ENCODE measurements around the gene ZNF334. TPM values are rescaled to one million over a fixed set of nuclear protein-coding genes. Genes with fewer than 3 reads are reported as not detected.

ZNF334 gene
- polyA plus RNA-seq, 3 donors, result 26.4 to 44.9 (median 33.6) TPM

DNA sequence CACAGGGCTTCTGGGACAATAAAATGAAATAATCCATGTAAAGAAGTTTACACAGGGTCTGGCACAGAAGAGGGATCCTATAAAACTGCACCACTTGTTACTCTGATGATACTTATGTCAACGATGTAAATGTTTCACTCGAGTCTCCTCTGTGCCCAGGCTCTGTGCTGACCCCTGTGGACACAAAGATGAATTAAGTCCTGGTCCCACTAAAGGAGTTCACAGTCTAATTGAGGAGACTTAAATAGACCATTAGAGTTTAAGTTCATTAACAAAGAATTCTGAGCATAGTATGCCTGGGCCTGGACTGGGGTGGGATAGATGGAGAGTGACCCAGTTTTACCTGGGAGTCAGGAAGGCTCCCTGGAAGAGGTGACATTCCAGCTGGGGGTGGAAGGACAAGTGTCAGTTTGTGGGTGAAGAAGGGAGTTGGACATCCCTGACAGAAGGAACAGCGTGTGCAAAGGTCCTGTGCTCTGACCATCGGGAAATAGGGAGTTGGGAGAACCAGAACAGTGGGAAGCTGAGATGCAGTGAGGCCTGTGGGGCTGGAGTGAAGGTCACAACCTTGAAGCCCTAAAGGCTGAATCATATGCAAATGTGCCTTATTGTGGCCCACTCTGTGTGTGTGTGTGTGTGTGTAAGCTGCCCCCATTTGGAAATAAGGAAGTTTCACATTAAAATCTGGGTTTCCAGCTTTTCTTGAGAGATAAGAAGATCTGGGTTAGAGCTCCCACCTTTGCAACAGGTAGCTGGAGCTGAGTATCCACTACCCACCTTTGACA lies 36.0 kb upstream of the ZNF334 start:
- no peak for DNase-seq (ENCODE audit: extremely low read depth in 1 of 11, low read depth in 9 of 11, low spot score in 4 of 11)

DNA sequence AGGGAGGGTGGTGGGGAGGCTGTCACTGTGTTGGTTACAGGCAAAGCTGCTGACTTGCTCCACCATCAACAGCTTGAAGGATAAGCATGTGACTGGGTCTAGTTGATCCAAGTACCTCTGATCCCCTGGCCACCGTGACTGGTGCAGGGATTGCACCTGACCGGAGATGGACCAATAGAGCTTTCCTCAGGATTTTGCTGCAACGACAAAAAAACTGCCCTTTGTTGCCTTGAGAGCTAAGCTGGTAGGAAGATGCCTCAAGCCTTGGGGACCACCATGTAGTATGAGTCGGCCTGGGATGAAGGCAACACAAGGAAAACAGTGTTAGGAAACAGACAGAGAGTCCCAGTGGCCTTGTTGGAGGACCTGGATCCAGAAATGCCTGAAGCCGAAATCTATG lies 35.3 kb upstream of the ZNF334 start:
- DNase-seq (ENCODE audit: extremely low read depth in 1 of 11, low read depth in 9 of 11, low spot score in 4 of 11), result no peak

DNA sequence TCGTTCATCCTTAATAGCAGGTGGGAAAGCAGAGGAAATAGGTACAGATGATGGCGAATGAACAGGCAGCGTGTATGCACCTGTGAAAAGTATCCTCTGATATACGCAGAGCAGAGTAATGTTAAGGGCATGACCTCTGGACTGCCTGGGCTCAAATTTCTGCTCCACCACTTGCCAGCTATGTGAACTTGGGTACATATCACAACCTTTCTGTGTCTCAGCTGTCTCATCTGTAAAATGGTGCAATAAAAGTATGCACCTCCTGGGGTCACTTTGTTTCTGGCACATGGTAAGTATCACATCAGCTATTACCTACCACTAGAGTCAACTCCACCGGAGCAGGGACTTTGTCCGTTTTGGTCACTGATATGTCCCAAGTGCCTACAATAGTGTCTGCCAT lies 34.6 kb upstream of the ZNF334 start:
- no peak for DNase-seq (ENCODE audit: extremely low read depth in 1 of 11, low read depth in 9 of 11, low spot score in 4 of 11)

DNA sequence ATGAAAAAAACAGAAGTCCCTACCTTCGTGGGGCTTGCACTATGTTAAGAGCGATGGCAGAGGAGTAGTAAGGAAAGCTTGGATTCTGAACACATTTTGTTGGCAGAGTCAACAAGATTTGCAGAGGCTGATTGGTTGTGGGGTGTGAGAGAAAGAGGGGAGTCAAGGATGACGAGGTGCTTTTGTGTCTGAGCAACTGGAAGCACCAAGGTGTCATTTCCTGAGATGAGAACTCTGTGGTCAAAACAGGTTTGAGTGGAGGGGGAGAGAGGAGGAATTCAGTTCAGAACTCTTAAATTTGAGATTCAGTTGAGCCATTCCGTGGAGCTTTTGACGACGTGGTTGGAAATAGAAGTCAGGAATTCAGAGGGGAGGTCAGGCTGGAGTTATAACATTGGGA lies 33.6 kb upstream of the ZNF334 start:
- DNase-seq (ENCODE audit: extremely low read depth in 1 of 11, low read depth in 9 of 11, low spot score in 4 of 11), result no peak

DNA sequence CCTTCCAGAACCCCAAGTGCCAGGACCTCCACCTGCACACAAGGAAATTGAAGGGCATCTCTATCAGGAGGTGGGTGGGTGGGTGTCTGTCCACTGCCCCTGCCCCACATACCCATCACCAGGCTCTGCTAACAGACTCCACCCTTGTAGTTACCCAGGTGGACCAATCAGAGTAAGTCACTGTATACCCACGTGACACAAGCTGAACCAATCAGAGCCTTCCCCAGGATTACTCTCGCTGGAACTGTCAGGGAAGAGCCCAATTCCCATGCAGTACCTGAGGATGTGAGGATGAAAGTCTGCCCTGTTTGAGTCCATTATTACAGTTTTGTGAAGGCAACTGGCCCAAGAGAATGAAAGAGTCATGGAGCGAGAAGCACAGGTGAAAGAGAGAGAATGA lies 32.9 kb upstream of the ZNF334 start:
- no peak for DNase-seq (ENCODE audit: extremely low read depth in 1 of 11, low read depth in 9 of 11, low spot score in 4 of 11)

DNA sequence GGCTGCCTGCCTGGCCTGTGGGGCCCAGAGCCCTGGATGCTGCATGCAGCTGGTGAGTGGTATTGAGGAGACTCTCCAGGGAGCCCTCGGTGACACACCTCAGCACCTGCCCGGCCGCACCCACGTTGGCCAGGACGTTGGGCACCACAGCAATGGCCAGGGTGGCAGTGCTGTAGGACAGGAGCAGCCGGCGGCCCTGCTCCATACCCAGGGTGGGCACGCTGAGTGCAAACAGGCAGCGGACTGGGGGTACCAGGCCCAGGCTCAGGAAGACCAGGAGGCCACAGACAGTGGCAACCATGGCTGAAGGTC lies 32.4 kb upstream of the ZNF334 start:
- DNase-seq (ENCODE audit: extremely low read depth in 1 of 11, low read depth in 9 of 11, low spot score in 4 of 11), result no peak

DNA sequence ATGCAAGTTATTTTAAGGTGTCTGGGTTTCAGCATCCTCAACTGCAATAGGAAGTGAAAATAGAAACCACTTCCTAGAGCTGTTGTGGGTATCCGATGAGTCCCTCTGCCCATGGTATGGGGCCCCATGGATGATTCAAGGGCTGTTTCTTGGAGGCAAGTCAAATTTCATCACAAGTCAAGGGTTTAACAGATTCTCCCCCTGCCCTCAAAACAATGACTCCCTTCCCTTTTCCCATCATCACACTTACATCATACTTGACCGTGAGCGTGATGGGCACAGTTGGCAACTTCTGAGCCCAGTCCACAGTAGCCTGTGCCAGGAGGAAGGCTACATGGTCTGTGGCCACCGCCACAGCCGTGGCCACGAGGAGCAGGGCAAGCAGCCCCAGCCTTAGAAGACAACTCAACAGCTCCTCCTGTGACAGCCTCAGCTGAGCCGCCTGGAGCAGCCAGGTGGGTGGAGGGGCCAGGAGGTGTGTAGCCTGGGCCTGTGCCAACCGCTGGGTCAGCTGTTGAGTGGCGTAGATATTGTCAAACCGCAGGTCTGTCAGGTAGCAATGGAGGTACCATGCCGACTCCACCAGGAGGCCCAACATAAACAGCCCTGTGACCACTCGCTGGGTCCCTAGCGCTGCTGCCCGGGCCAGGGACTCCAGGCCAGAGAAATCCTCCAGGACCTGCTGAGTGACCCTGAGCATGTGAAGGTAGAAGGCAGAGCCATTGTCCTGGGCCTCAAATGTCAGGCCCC lies 31.9 kb upstream of the ZNF334 start:
- no peak for DNase-seq (ENCODE audit: extremely low read depth in 1 of 11, low read depth in 9 of 11, low spot score in 4 of 11)

DNA sequence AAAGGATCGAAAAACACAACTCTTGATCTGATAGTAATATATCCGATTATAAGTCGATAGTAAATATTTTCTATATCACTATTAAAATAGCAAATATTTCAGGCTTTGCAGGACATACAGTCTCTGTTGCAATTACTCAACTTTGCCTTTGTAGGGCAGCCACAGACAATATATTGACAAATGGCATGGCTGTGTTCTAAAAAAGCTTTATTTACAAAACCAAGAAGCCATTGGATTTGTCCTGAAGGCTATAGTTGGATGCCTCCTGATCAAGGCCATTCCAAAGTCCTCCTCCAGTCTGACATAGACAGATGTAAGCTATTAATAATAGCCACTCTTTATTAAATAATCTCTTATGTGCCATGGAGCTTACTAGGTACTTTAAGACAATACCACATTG lies 31.2 kb upstream of the ZNF334 start:
- DNase-seq (ENCODE audit: extremely low read depth in 1 of 11, low read depth in 9 of 11, low spot score in 4 of 11), result no peak

DNA sequence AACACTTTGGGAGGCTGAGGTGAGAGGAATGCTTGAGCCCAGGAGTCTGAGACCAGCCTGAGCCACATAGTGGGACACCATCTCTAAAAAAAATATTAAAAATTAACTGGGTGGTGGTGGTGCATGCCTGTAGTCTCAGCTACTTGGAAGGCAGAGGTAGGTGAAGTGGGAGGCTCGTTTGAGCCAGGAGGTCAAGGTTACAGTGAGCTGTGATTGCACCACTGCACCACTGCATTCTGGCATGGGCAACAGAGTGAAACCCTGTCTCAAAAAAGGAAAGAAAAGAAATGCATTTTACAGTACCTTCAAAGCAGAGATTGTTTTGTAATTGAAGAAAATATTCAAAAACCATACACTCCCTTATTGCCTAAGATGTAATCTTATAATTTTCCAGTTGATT lies 30.6 kb upstream of the ZNF334 start:
- DNase-seq (ENCODE audit: extremely low read depth in 1 of 11, low read depth in 9 of 11, low spot score in 4 of 11), result no peak

DNA sequence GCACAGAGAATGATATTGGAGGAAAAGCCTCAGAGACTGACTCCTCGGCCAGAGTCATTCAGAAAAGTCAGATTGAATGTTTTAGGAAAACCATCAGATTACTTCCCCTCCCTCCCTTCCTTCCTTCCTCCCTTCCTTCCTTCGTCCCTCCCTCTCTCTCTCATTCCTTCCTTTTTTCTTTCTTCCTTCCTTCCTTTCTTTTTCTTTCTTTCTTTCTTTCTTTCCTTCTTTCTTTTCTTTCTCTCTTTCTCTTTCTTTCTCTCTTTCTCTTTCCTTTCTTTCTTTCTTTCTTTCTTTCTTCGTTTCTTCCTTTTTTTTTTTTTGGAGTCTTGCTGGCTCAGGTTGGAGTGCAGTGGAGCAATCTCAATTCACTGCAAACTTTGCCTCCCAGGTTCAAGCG lies 29.7 kb upstream of the ZNF334 start:
- DNase-seq (ENCODE audit: extremely low read depth in 1 of 11, low read depth in 9 of 11, low spot score in 4 of 11), result no peak

DNA sequence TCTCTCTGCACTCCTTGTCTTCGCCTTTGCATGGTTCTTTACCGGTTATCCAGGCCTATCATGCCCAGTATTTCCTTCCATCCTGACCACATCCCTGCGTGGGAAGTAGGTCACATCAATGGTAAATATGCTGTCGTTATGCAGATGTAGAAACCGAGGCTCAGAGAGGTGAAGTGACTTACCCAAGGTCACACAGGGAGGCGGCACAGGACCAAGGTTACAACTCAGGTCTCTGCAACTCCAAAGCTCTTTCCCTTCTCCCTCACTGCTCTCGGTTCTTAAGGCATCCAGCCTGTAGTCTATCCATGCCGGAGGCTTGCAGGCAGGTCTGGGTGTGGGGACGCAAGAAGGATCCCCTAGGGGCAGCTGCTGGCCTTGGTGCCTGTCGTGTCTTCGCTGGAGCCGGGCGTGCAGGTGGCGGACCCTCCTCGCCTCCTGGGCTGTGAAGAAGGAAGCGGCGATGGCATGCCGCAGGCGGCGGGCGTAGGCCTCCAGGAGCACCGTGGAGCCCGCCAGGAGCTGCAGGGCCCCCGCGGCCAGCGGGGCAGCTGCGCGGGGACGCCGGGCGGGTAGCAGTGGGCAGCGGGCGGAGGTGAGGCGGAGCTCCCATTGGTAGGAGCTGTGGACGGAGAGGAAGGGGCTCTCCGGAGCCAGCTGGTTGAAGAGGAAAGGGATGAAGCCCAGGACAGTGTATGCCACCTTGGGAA lies 28.0 kb upstream of the ZNF334 start:
- DNase-seq (ENCODE audit: extremely low read depth in 1 of 11, low read depth in 9 of 11, low spot score in 4 of 11), result no peak

DNA sequence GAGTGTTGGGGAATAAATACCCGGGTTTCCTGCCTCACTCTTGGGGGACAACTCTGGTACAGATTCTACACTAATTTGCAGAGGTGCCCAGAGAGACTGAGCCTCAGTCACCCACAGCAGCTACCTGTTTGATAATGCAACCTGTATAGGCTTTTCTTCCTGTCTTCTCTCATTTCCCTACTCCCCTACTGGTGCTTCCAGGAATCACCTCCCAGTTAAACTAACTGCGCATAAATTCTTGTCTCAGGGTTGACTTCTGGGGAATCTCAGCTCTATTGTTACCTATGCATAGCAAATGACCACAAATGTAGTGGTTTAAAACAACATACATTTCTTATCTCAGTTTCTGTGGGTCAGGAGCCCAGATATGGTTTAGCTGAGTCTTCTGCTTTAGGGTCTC lies 25.8 kb upstream of the ZNF334 start:
- no peak for DNase-seq (ENCODE audit: extremely low read depth in 1 of 11, low read depth in 9 of 11, low spot score in 4 of 11)

DNA sequence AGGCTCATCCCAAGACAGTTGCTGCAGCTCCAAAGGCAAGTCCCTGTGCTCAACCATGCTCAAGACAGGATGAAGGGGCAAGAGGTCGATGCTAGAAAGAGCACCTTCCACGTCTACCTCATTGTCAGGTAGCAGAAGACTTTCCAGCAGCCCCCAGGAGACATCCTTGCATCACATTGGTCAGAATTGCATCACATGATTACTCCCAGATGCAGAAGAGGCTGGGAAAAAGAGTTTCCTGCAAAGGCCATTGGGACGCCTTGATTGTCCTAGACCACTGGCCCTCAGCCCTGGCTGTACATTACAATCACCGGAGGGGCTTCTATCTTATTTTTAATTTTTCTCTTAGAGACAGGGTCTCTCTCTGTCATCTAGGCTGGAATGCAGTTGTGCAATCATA lies 17.3 kb upstream of the ZNF334 start:
- DNase-seq (ENCODE audit: extremely low read depth in 1 of 11, low read depth in 9 of 11, low spot score in 4 of 11), result no peak

DNA sequence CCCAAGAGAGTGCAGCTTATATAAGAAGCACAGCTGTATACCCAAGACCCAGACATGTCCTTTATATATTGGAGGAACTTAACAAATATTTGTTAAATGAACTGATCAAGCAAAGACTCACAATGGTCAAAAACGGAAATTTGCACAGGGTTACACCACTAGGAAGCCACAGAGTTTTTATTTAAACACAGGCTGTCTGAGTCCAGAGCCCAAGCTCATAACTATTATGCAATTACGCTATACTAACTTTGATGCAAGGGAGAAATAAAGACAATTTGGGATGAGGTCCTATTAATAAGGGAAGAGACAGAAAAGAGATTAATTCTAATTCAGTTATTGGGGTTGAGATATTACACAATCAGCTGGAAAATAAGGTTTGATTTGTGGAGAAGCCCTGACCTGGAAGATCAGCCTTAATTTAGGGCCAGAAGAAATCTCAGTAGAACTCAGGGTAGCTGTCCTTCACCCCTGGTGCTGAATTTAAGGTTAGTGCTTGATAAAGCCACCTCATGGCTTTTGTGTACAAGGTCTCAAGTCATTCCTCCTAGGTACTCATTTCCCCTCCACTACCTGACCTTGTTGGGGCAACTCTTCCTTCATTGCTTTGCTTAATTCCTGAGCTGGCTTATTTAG lies 10.5 kb upstream of the ZNF334 start:
- peak in 4 of 11 donors; percentile 10 to 38 (median 19) for DNase-seq (ENCODE audit: extremely low read depth in 1 of 11, low read depth in 9 of 11, low spot score in 4 of 11)

DNA sequence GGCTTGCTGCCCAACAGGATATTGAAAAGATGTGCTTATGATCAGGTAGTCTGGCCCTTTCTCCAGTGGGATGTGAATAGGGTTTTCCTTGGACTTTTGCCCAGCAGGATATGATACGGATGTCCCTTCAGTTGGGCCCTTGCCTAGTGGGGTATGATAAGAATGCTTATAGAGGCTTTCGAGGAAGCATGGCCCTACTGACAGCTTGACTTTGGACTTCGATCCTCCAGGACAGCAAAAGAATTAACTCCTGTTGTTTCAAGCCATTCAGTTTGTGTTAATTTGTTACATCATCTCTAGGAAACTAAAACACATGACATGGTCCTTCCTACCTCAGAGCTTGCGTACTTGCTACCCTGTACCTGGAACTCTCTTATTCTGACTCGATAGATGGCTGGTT lies 9.7 kb upstream of the ZNF334 start:
- DNase-seq (ENCODE audit: extremely low read depth in 1 of 11, low read depth in 9 of 11, low spot score in 4 of 11), result peak in 1 of 11 donors; percentile 2

DNA sequence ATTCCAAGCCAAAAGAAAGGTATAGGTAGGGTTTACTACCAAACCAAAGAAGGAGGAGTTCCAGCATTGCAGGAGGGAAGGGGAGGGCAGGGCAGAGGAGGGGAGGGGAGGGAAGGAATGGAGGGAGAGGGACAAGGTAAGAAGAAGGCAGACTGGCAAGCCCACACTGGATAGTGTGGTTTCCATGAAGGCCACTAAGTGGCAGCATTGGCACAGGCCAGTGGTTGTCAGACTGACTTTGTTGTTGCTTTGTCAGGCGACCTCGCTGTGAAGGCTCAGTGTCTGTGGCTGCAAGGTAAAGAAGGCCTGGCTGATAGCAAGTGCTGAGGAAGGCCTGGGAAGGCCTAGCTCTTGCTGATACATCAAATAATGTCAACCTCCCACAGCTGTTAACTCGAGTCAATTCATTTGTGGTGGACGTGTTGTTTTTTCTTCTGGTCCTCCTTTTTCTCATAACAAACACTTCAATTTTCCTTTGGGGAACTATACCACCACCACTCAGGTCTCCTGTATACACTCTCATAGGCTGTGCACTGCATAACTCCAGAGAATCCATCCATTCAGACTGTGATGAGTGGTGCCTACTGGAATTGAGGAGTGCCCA lies 7.7 kb upstream of the ZNF334 start:
- peak in 5 of 11 donors; percentile 8 to 28 (median 19) for DNase-seq (ENCODE audit: extremely low read depth in 1 of 11, low read depth in 9 of 11, low spot score in 4 of 11)

DNA sequence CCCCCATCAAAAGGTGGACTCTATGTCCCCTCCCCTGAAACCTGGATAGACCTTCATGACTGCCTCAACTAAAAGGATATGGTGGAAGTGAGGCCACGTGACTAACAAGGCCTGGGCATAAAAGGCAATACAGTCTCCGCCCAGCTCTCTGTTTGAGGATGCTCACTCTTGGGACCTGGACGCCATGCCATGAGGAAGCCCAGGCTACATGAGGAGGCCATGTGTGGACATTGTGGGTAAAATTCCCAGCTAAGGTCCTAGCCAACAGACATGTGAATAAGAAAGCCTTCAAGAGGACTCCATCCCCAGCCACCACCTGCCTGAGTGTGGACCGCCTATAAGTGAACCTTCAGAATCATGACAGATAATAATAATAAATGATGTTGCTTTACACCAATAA lies 7.2 kb upstream of the ZNF334 start:
- DNase-seq (ENCODE audit: extremely low read depth in 1 of 11, low read depth in 9 of 11, low spot score in 4 of 11), result no peak

DNA sequence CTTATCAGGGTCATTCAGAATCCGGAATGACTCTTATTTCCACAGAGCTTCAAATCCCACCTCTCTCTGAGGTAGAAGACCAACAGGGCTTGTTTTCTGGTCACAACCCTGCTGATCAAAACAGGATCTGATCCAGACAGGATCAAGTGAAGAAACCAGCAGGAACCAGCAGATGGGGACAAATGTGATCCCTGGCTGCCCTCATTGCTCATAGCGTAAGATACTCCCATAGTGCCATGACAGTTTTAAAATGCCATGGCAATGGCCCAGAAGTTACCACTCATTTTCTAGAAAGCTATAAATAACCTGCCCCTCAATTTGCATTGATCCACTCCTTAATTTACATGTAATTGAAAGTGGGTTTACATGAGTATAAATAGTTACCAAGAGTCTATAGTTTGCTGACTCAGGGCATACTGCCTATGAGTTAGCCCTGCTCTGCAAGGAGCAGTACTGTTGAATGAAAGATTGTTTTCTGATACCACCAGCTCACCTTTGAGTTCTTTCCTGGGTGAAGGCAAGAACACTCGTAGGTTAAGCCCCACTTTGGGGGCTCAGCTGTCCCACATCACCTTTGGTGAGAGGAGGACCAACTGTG lies 6.2 kb upstream of the ZNF334 start:
- DNase-seq (ENCODE audit: extremely low read depth in 1 of 11, low read depth in 9 of 11, low spot score in 4 of 11), result no peak

DNA sequence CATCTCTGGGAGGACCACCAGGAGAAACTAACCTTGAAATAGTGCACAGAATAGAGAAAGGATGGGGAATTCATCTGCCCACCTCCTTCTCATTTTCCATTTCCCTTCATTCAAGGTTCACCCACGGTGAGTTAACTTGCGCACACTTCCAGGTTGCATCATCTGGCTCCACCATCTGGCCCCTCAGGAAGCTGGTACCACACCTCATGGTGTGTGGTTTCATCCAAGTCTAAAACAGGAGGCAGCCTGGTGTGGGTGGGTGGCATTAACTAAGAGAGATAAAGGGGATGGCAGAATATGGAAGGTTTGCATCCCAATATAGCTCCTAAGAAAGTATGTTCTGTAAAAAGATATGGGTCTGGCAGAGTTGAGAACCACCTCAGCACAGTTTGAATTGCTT lies 3.8 kb downstream of the ZNF334 start:
- DNase-seq (ENCODE audit: extremely low read depth in 1 of 11, low read depth in 9 of 11, low spot score in 4 of 11), result no peak
